OCI-LY1 (cell line): ENCODE measurements around the gene CST8.

Source experiments
- H2AFZ ChIP-seq: fragments of 200-600 bp; sonication (generic), shearing (Covaris generic); 2 replicates; pipeline ENCODE4 v1.6.0; 2014; ENCODE audit warnings: antibody characterized with exemption, mild to moderate bottlenecking, low read length
- H3F3A ChIP-seq: fragments of 200-600 bp; sonication (generic), shearing (Covaris generic); 2 replicates; pipeline ENCODE4 v1.6.0; 2014; ENCODE audit warnings: mild to moderate bottlenecking, antibody characterized with exemption, low read length, moderate library complexity; ENCODE audit not compliant: insufficient read depth
- H3K27ac ChIP-seq: fragments of 200-600 bp; sonication (generic); 2 replicates; pipeline ENCODE4 v1.5.1; 2014; ENCODE audit warnings: low read length, mixed run types, mild to moderate bottlenecking, low read depth; ENCODE audit not compliant: poor library complexity, severe bottlenecking
- H3K27me3 ChIP-seq: fragments of 200-600 bp; sonication (generic); 2 replicates; pipeline ENCODE4 v1.6.0; 2014; ENCODE audit warnings: antibody characterized with exemption, mild to moderate bottlenecking, low read length, moderate library complexity; ENCODE audit not compliant: insufficient read depth
- H3K36me3 ChIP-seq: fragments of 200-600 bp; sonication (generic); 2 replicates; pipeline ENCODE4 v1.6.1; 2014; ENCODE audit warnings: mild to moderate bottlenecking, antibody characterized with exemption, low read length, moderate library complexity, mixed read lengths; ENCODE audit not compliant: insufficient read depth
- H3K4me1 ChIP-seq: fragments of 200-600 bp; sonication (generic); 2 replicates; pipeline ENCODE4 v1.5.1; 2014; ENCODE audit warnings: mild to moderate bottlenecking, low read length, moderate library complexity; ENCODE audit not compliant: insufficient read depth, severe bottlenecking
- H3K4me2 ChIP-seq: fragments of 200-600 bp; sonication (generic), shearing (Covaris generic); 2 replicates; pipeline ENCODE4 v1.6.1; 2014; ENCODE audit warnings: low read length
- H3K4me3 ChIP-seq: fragments of 200-600 bp; sonication (generic); 2 replicates; pipeline ENCODE4 v1.5.1; 2014; ENCODE audit warnings: low read length, low read depth, mild to moderate bottlenecking, mixed read lengths; ENCODE audit not compliant: poor library complexity, severe bottlenecking
- H3K79me2 ChIP-seq: fragments of 200-600 bp; shearing (Covaris generic); 2 replicates; pipeline ENCODE4 v1.6.1; 2016; ENCODE audit warnings: mixed run types, low read length, mixed read lengths; ENCODE audit not compliant: insufficient read depth
- H3K9ac ChIP-seq: fragments of 200-600 bp; sonication (generic), shearing (Covaris generic); 2 replicates; pipeline ENCODE4 v1.6.1; 2014; ENCODE audit warnings: mild to moderate bottlenecking, low read length, mixed read lengths
- H3K9me2 ChIP-seq: fragments of 200-600 bp; sonication (generic), shearing (Covaris generic); 2 replicates; pipeline ENCODE4 v1.6.1; 2014; ENCODE audit warnings: low read depth, mild to moderate bottlenecking, low read length, mixed read lengths
- H3K9me3 ChIP-seq: fragments of 200-600 bp; shearing (Covaris generic); 2 replicates; pipeline ENCODE4 v1.6.1; 2014; ENCODE audit warnings: low read length, mixed read lengths
- H4K20me1 ChIP-seq: fragments of 200-600 bp; sonication (generic), shearing (Covaris generic); 2 replicates; pipeline ENCODE4 v1.6.0; 2016; ENCODE audit warnings: mild to moderate bottlenecking, low read length; ENCODE audit not compliant: insufficient read depth
- CTCF ChIP-seq: fragments of 200-600 bp; sonication (generic), shearing (Covaris generic); IDR thresholded peaks from 2 replicates; pipeline ENCODE4 v1.5.1; 2017; ENCODE audit warnings: mild to moderate bottlenecking, antibody characterized with exemption, low read length, moderate library complexity, mixed read lengths
- EZH2 ChIP-seq: fragments of 200-600 bp; sonication (generic), shearing (Covaris generic); IDR thresholded peaks from 2 replicates; pipeline ENCODE4 v1.8.0; 2017; ENCODE audit warnings: borderline replicate concordance, mixed run types, mild to moderate bottlenecking, antibody characterized with exemption, low read length, moderate library complexity, mixed read lengths

CST8 gene

GRCh38 chr20:23501926-23502325 is 11.0 kb downstream of the CST8 start:
- Histone ChIP-seq H4K20me1 (no peaks in the 10 kb centered on the region), H3K4me3 (no peak overlapping the region), H3K36me3 (no peaks in the 10 kb centered on the region), H3K9me2 (no peaks in the 10 kb centered on the region), H3K9ac (no peak overlapping the region), H3K27ac (no peak overlapping the region), H2AFZ (no peak overlapping the region), H3K9me3 (no peaks in the 10 kb centered on the region), H3F3A (no peaks in the 10 kb centered on the region), H3K27me3 (no peaks in the 10 kb centered on the region), H3K4me1 (no peaks in the 10 kb centered on the region), H3K79me2 (no peaks in the 10 kb centered on the region), H3K4me2 (no peak overlapping the region)
- TF ChIP-seq CTCF = no peak
- TF ChIP-seq EZH2 = no peak

GRCh38 chr20:23503649-23504048 is 12.7 kb downstream of the CST8 start:
- H3K9ac ChIP-seq = no peak overlapping the region
- no peaks in the 10 kb centered on the region for H3K79me2 ChIP-seq
- H3K36me3 ChIP-seq = no peaks in the 10 kb centered on the region
- no peak overlapping the region for H3K4me3 ChIP-seq
- H3K9me3 ChIP-seq = no peaks in the 10 kb centered on the region
- H3K27ac ChIP-seq = no peak overlapping the region
- H3K27me3 ChIP-seq = no peaks in the 10 kb centered on the region
- no peaks in the 10 kb centered on the region for H4K20me1 ChIP-seq
- no peaks in the 10 kb centered on the region for H3F3A ChIP-seq
- no peak overlapping the region for H2AFZ ChIP-seq
- TF ChIP-seq CTCF = no peak
- no peak for TF ChIP-seq EZH2
- H3K9me2 ChIP-seq = no peaks in the 10 kb centered on the region
- no peaks in the 10 kb centered on the region for H3K4me1 ChIP-seq
- no peak overlapping the region for H3K4me2 ChIP-seq

GRCh38 chr20:23507346-23507745 is 16.4 kb downstream of the CST8 start:
- Histone ChIP-seq H4K20me1 (no peaks in the 10 kb centered on the region), H3K4me1 (no peaks in the 10 kb centered on the region), H3K4me2 (no peak overlapping the region), H2AFZ (no peak overlapping the region), H3K36me3 (no peaks in the 10 kb centered on the region), H3K27ac (no peak overlapping the region), H3K9ac (no peak overlapping the region), H3K9me2 (no peaks in the 10 kb centered on the region), H3K4me3 (no peak overlapping the region), H3K9me3 (no peaks in the 10 kb centered on the region), H3K79me2 (no peaks in the 10 kb centered on the region), H3K27me3 (no peaks in the 10 kb centered on the region), H3F3A (no peaks in the 10 kb centered on the region)
- TF ChIP-seq CTCF (no peak), EZH2 (no peak)
